HL-60 (cell line): ENCODE results near the gene SPATA32.

Experiments
- CTCF ChIP-seq: IDR thresholded peaks from one replicate; pipeline ENCODE4 v1.5.1; 2011; ENCODE audit warnings: low read length, control low read depth, inconsistent platforms; ENCODE audit not compliant: insufficient read depth
- POLR2AphosphoS5 ChIP-seq: IDR thresholded peaks from 2 replicates; pipeline ENCODE4 v1.6.1; 2012; ENCODE audit warnings: low read depth

- TF ChIP-seq CTCF (no peak), POLR2AphosphoS5 (no peak)
These were observed 4.8 kb downstream of the SPATA32 start for GRCh38 chr17:45257115-45257514.
